Ammon's horn (tissue), 1 donor: ENCODE data around the gene CCDC40.

ENCODE experiments used
- DNase-seq: peaks from one replicate; pipeline ENCODE4 v3.0.0-alpha.2; 2016; ENCODE audit warnings: low spot score

Gene CCDC40

DNA sequence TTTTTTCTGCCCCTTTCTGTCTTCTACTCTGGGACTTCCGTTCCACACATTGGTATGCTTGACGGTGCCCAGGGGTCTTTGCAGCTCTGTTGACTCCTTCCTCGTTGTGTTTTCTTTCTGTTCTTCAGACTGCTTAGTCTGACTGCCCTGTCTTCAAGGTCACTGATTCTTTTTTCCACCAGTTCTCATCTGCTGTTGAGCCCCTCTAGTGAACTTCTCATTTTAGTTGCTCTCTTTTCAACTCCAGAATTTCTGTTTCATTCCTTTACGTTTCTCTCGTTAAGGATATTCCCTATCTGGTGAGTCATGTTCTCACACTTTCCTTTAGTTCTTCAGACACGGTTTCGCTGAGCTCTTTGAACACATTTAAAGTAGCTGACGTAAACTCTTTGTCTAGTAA, 78.7 kb downstream of the CCDC40 start:
- no peak for DNase-seq

DNA sequence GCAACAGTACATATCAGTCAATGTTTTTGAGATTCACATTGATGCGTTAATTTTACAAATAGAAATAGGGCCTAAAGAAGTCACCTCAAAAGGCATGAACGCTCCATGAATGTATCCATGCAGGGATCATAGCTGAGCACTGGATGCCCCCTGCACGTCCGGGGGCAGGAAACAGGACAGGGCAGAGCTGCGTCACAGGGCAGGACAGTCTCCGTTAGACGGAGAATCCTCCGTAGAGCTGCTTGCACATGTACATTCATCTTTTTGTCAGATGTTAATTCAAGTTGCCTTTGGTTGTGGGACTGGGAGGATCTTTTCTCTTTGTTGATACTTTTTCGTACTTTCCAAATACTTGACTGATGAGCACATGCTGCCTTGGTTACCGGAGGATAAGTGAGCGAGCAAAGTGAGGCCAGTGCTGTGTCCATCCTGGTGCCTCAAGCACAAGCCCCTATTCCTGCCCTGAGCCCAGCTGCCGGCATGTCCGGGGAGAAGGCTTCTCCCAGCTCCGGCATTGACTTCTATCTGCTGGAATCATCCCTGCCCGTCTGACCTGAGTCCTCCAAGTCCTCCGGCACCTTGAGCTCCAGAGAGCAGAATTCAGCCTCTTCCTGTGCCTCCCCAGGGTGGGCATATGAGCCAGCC, 80.0 kb downstream of the CCDC40 start:
- DNase-seq, result no peak

DNA sequence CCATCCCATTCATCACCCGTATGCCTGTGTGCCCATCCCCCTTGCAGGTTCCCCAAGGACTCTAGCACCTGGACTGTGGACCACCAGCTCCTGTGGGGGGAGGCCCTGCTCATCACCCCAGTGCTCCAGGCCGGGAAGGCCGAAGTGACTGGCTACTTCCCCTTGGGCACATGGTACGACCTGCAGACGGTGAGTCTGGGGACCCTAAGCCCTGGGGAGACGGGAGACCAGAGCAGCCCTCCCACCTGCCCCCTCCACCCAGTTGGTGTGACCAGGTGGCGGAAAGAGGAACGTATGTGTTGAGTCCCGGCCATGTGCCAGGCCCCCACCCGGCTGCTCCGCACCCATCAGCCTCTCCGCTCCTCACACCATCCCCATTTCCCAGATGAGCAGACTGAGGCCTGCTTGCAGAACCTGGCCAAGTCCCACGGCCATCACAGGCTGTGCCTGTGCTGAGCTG, 80.5 kb downstream of the CCDC40 start:
- no peak for DNase-seq

DNA sequence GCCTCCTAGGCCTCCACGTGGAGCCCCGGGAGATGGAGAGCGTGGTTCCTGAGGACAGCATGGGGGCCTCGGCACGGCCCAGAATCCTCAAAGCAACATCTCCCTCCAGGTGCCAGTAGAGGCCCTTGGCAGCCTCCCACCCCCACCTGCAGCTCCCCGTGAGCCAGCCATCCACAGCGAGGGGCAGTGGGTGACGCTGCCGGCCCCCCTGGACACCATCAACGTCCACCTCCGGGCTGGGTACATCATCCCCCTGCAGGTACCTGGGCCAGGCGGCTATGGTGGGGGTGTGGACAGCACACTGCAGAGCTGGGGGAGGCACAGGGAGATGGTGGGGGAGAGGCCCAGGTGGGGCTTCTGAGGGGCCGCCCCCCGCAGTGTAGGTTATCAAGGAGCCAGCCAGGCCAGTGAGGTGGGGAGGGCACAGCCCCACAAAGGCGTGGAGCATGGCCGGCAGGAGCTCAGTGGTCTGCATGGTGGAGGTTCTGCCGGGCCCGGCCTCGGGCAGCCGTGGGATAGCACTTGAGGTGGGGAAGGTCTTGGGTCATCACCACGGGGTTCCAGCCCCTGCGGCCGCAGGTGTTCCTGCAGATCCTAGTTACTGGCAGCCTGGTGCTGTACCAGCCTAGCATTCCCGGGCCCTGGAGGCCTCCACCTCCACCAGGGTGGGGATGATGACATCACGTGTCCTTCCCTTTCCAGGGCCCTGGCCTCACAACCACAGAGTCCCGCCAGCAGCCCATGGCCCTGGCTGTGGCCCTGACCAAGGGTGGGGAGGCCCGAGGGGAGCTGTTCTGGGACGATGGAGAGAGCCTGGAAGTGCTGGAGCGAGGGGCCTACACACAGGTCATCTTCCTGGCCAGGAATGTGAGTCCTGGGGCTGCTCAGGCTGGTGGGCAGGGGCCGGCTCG, 81.3 kb downstream of the CCDC40 start:
- DNase-seq, result no peak

DNA sequence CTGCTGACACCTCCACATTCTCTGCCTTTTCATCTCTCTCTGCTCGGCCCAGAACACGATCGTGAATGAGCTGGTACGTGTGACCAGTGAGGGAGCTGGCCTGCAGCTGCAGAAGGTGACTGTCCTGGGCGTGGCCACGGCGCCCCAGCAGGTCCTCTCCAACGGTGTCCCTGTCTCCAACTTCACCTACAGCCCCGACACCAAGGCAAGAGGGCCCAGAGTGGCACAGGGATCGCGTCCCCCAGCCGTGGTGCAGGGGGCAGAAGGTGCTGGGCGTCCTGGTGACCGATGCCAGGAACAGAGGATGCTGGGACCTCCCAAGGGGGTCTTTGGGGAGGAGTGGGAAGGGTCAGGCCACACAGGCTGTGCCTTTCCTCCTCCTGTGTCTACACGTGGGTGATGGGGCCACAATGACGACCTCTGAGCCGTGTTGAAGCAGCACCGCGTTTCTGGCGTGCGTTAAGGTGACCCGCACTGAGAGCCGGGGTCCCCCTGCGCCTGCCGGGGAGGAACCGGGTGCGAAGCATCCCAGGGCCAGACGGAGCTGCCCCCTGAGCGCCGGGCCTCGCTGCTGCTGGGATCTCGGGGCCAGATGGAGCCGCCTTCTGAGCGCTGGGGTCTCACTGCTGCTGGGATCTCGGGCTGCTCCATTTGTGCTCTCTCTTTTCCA, 82.3 kb downstream of the CCDC40 start:
- no peak for DNase-seq

DNA sequence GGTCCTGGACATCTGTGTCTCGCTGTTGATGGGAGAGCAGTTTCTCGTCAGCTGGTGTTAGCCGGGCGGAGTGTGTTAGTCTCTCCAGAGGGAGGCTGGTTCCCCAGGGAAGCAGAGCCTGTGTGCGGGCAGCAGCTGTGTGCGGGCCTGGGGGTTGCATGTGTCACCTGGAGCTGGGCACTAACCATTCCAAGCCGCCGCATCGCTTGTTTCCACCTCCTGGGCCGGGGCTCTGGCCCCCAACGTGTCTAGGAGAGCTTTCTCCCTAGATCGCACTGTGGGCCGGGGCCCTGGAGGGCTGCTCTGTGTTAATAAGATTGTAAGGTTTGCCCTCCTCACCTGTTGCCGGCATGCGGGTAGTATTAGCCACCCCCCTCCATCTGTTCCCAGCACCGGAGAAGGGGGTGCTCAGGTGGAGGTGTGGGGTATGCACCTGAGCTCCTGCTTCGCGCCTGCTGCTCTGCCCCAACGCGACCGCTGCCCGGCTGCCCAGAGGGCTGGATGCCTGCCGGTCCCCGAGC, 82.9 kb downstream of the CCDC40 start:
- DNase-seq, result no peak

DNA sequence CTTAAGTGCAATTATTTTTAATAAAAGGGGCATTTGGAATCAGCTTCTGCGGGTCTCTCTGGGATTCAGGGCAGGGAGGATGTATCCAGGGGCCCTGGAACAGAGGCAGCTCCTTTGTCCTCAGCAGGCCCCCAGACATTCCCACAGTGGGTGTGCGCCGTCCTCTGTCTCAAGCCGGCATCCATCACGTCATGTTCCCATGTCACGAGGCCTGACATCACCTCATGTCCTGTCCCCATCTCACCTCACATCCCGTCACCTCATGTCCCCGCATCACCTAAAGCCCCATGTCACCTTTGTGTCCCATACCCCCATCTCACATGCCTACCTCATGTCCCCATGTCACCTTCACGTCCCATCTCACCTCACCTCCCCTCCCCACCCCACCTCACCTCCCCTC, 83.4 kb downstream of the CCDC40 start:
- no peak for DNase-seq

DNA sequence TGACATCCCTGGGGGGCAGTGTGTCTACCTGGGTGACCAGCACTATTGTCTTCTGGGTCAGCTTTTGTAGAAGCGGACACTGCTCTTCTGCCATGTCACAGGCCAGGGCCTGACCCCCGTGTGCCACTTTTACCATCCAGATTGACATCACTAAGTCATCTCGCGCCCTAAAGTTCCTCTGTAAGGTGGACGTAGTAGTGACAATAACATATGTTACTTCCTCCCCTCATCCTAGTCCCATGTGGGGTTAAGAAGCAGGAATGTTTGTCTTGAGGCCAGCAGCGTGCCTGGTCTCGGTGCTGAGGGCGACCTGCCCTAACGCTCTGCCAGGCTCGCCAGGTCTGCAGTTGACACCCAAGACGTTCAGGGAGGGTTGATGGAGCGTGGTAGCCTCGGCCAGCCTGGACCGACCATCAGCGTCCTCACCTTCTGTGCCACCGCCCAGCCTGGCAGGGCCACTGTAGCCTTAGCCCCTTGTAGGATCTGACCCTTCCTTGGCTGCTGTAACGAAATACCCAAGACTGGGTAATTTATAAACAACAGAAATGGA, 85.7 kb downstream of the CCDC40 start:
- no peak for DNase-seq

GRCh38 chr17:80122926-80123505, 86.6 kb downstream of the CCDC40 start:
- DNase-seq, result no peak

GRCh38 chr17:80123791-80124190, 87.3 kb downstream of the CCDC40 start:
- DNase-seq, result no peak

GRCh38 chr17:80124351-80124981, 88.0 kb downstream of the CCDC40 start:
- DNase-seq, result no peak

GRCh38 chr17:80125656-80126448, 89.4 kb downstream of the CCDC40 start:
- DNase-seq, result no peak

DNA sequence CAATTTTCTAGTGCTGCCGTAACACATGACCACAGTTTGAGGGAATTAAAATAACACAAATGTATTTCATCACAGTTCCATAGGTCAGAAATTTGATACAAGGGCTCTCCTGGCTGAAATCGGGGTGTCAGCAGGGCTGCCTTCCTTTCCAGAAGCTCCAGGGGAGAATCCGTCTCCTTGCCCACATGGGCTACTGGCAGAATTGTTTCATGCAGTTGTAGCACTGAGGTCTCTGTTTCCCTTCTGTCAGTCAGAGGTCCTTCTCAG, 89.9 kb downstream of the CCDC40 start:
- no peak for DNase-seq

DNA sequence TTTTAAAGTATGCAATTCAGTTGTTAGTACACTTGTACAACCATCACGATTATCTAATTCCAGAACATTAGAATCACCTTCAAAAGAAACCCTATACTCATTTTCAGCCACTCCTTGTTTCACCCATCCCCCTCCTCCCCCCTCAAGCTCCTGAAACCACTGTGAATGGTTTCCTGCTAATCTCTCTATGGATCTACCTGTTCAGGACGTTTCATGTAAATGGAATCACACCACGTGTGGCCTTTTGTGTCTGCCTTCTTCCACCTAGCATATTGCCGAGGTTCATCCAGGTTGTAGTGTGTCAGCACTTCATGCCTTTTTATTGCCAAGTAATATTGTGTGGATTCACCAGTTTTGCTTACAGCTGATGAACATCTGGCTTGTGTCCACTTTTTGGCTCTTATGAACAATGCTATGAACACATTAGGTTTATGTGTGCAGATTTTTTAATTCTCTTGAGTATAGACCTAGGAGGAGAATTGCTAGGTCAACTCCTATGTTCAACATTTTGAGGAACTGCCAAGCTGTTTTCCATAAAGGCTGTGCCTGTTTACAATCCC, 92.6 kb downstream of the CCDC40 start:
- DNase-seq, result no peak

- no peak for DNase-seq
These were observed 94.5 kb downstream of the CCDC40 start for GRCh38 chr17:80130992-80131391.

DNA sequence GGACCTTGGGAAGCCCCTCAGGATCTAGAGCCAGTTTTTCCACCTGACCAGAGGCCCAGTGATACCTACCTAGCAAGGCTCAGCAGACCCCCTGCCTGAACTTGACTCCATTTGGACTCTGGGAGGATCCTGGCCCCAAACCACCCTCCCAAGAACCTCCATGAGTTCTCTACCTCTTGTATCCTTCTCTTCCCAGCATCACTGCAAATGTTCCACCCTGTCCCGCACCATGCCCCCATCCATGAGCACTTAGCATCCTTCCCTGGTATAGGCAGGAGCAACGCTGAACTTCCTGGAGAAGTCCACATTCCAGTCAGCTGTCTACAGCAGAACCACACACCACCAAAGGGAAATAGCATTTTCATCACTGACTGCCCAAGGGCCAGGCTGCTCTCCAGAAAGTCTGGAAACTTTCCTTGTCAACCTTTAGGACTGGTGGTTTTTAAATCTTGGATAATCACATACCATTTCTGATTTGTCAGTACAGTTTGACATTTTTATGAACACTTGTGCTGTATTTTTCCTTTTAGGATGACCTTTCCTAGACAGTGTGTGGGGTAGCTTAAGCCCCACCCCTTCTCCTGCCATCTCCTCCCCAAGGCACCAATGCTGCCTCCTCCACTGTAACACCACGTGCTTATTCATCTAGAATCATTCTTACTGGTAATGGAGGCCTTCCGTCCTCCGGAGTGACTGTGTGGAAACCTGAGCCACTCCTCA, 96.6 kb downstream of the CCDC40 start:
- no peak for DNase-seq

DNA sequence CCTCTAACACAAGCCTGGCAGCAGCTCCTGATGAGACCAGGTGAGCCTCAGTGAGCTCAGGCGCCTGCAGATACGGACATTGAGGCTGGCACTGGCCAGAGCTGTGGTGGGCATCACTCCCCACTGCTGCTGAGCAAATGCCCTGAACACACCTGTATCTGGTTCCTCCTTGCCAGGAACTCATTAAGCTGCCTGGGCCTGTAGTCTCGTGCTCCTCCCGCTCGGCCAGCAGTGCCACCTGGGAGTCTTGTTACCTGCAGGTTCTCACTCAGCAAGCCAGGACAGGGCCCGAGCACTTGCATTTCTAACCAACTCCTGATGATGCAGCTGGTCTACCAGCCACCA, 97.2 kb downstream of the CCDC40 start:
- DNase-seq, result no peak

- DNase-seq, result no peak
These were observed 100.7 kb downstream of the CCDC40 start for GRCh38 chr17:80137131-80137530.

GRCh38 chr17:80138856-80139426, 102.5 kb downstream of the CCDC40 start:
- no peak for DNase-seq
